HepG2 (cell line): ENCODE data around the gene NCOA4. TPM values are rescaled to one million over a fixed set of nuclear protein-coding genes. Genes with fewer than 3 reads are reported as not detected.
A peak's percentile ranks its signal among the peaks of the same experiment; 100 is the strongest.

ENCODE experiments used
- AGO1 ChIP-seq: fragments of 200-400 bp; formaldehyde crosslinking; IDR thresholded peaks from 2 replicates; pipeline ENCODE4 v1.6.1; 2017; ENCODE audit warnings: mild to moderate bottlenecking, low read depth, low read length, moderate library complexity; ENCODE audit not compliant: poor library complexity, severe bottlenecking
- DBP ChIP-seq: sonication (generic); formaldehyde crosslinking; IDR thresholded peaks from 2 replicates; pipeline ENCODE4 v1.4.0; 2020; ENCODE audit warnings: missing genetic modification reagents; ENCODE audit errors: not compliant biosample characterization
- E2F1 ChIP-seq: sonication (generic); formaldehyde crosslinking; IDR thresholded peaks from 2 replicates; pipeline ENCODE4 v1.5.0; 2020; ENCODE audit warnings: missing genetic modification reagents
- HNRNPL ChIP-seq: fragments of 200-400 bp; formaldehyde crosslinking; IDR thresholded peaks from 2 replicates; pipeline ENCODE4 v1.6.1; 2017; ENCODE audit warnings: mild to moderate bottlenecking, low read depth, low read length
- MZF1 ChIP-seq: sonication (generic); formaldehyde crosslinking; IDR thresholded peaks from 2 replicates; pipeline ENCODE4 v1.8.1; 2023; ENCODE audit warnings: mild to moderate bottlenecking, missing genetic modification reagents, borderline replicate concordance
- NFATC3 ChIP-seq: sonication (generic); formaldehyde crosslinking; IDR thresholded peaks from 2 replicates; pipeline ENCODE4 v1.5.1; 2020; ENCODE audit warnings: mild to moderate bottlenecking, missing genetic modification reagents
- RARG ChIP-seq: sonication (generic); formaldehyde crosslinking; IDR thresholded peaks from 2 replicates; pipeline ENCODE4 v1.4.0; 2020; ENCODE audit warnings: low read depth, mild to moderate bottlenecking, missing genetic modification reagents
- RXRA ChIP-seq: sonication (generic); formaldehyde crosslinking; IDR thresholded peaks from 2 replicates; pipeline ENCODE4 v1.5.1; 2020; ENCODE audit warnings: missing genetic modification reagents
- TERF1 ChIP-seq: sonication (generic); formaldehyde crosslinking; IDR thresholded peaks from 2 replicates; pipeline ENCODE4 v1.8.0; 2022; ENCODE audit warnings: mild to moderate bottlenecking, missing genetic modification reagents, moderate library complexity
- TIGD3 ChIP-seq: sonication (generic); formaldehyde crosslinking; IDR thresholded peaks from 2 replicates; pipeline ENCODE4 v1.5.1; 2020; ENCODE audit warnings: mild to moderate bottlenecking, missing genetic modification reagents, borderline replicate concordance
- ZBTB26 ChIP-seq: IDR thresholded peaks from 2 replicates; pipeline ENCODE4 v1.6.1; 2016; ENCODE audit warnings: missing compliant biosample characterization, missing genetic modification reagents, borderline replicate concordance
- ZNF280D ChIP-seq: sonication (generic); formaldehyde crosslinking; IDR thresholded peaks from 2 replicates; pipeline ENCODE4 v1.5.1; 2020; ENCODE audit warnings: mild to moderate bottlenecking, missing genetic modification reagents
- ZNF317 ChIP-seq: sonication (generic); formaldehyde crosslinking; IDR thresholded peaks from 2 replicates; pipeline ENCODE4 v1.5.0; 2020; ENCODE audit warnings: mild to moderate bottlenecking, missing genetic modification reagents
- ZNF446 ChIP-seq: sonication (generic); formaldehyde crosslinking; IDR thresholded peaks from 2 replicates; pipeline ENCODE4 v1.5.0; 2020; ENCODE audit warnings: mild to moderate bottlenecking, missing genetic modification reagents
- ZNF777 ChIP-seq: sonication (generic); formaldehyde crosslinking; IDR thresholded peaks from 2 replicates; pipeline ENCODE4 v1.4.0; 2020; ENCODE audit warnings: missing genetic modification reagents
- ZSCAN30 ChIP-seq: sonication (generic); formaldehyde crosslinking; IDR thresholded peaks from 2 replicates; pipeline ENCODE4 v1.5.0; 2020; ENCODE audit warnings: mild to moderate bottlenecking, missing genetic modification reagents
- polyA plus RNA-seq, 8 experiments: library from polyadenylated mRNA; depleted of rRNA in 3 of 8; stranded (reverse) in 7 of 8; unstranded in 1 of 8; fragments of >200 nt; fragmentation: Illumina TruSeq in 4 of 8; extraction: Trizol in 4 of 8; gene quantifications; 2 replicates each; pipeline versions ENCODE4 v1.2.1 to v1.2.3, GENCODE V29; 2011 to 2016; ENCODE audit warnings: low read depth in 4 of 8, missing spikeins in 1 of 8, mixed read lengths in 1 of 8; ENCODE audit not compliant: insufficient read depth in 1 of 8
- total RNA-seq, 5 experiments: library from RNA; depleted of rRNA; stranded (reverse); fragments of >200 nt; fragmentation: Illumina TruSeq; extraction: Trizol; gene quantifications; 2 replicates each; pipeline ENCODE4 v1.2.3, GENCODE V29; 2016; ENCODE audit warnings: low read depth in 1 of 5

Gene NCOA4
- total and polyA plus RNA-seq, 2 of the 13 experiments (the other 11 are each of a cell fraction or from before 2014, with no cell fraction given) = 306 to 400 TPM

- peak; percentile 93 for TF ChIP-seq ZNF280D (CRISPR knock-in tag)
- no peak for TF ChIP-seq ZSCAN30 (CRISPR knock-in tag)
- no peak for TF ChIP-seq RARG
- peak; percentile 90 for TF ChIP-seq DBP
- peak; percentile 80 for TF ChIP-seq ZNF317
- peak; percentile 83 for TF ChIP-seq E2F1
- TF ChIP-seq ZNF777 = no peak; the same call in 1 of the 2 replicates
- TF ChIP-seq RXRA (CRISPR knock-in tag) = peak; percentile 95
- TF ChIP-seq AGO1 = peak; percentile 55
- TF ChIP-seq TERF1 (CRISPR knock-in tag) = no peak
- TF ChIP-seq MZF1 (CRISPR knock-in tag) = peak; percentile 90; the same call in 1 of the 2 replicates
- TF ChIP-seq ZBTB26 (CRISPR knock-in tag) = peak; percentile 85
- peak; percentile 71; the same call in 1 of the 2 replicates for TF ChIP-seq NFATC3 (CRISPR knock-in tag)
- TF ChIP-seq ZNF446 = no peak; the same call in 1 of the 2 replicates
- TF ChIP-seq TIGD3 = 0 out of 2 replicates have a peak, but pooled peaks have one; percentile 64
- TF ChIP-seq HNRNPL = peak; percentile 80; the same call in 1 of the 2 replicates
These were observed 7.3 kb downstream of the NCOA4 start (continued) for GRCh38 chr10:46022978-46023702.
